Activated CD4-positive, alpha-beta T cell treated with anti-CD3 and anti-CD28 coated beads, Interleukin-2, amount 50 U/mL, for 16 hours (primary cell): ENCODE data around the gene HEATR3.

Experiments
- DNase-seq: peaks from one replicate; pipeline ENCODE4 v3.0.0-alpha.2; 2020

HEATR3 gene

DNA sequence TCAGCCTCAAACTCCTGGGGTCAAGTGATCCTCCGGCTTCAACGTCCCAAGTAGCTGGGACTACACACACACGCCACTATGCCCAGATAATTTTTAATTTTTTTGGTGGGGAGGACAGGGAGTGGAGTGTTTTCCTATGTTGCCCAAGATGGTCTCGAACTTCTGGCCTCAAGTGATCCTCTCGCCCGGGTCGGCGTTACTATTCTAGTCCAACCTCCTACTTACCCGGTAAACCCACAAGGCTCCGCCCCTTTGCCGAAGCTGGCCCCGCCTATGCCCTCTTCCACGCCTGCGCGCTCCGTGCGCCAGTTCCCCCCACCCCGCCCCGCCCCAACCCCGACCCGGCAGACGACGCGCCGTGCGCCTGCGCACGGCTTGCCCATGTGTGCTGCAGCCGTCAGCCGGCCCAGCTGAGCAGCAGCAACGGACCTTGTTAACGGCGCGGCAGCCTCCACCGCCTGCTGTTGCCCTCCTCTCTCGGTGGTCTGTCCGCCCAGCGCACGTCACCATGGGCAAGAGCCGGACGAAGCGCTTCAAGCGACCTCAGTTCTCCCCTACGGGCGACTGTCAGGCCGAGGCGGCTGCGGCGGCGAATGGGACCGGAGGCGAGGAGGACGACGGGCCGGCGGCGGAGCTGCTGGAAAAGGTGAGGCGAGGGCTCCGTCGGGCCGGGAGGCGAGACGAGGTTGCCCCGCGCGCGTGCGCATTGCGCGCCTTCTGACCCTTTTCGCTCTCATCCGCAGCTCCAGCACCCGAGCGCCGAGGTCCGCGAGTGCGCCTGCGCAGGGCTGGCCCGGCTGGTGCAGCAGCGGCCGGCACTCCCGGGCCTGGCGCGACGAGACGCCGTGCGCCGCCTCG lies at the start of gene HEATR3:
Gene HEATR3 (plus strand): TSS at position 347 of the 858 bp plus-strand sequence. CDS start 162 bp downstream, at position 509.
- DNase-seq = peak; percentile 97

DNA sequence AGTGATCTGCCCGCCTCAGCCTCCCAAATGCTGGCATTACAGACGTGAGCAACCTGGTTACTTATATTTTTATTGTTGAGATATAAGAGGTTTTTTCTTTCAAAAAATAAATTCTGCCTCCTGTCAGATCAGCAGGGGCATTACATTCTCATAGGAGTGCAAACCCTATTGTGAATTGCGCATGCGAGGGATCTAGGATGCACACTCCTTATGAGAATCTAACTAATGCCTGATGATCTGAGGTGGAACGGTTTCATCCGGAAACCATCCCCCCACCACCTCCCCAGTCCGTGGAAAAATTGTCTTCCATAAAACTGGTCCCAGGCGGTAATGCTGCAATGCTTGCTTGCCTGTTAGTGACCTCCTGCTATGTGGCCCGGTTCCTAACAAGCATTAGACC lies 48.2 kb upstream of the HEATR3 start:
- DNase-seq = no peak

GRCh38 chr16:50021544-50021943 lies 44.2 kb upstream of the HEATR3 start:
- no peak for DNase-seq

- no peak for DNase-seq
Observed at GRCh38 chr16:50023641-50024040, 42.1 kb upstream of the HEATR3 start.

DNA sequence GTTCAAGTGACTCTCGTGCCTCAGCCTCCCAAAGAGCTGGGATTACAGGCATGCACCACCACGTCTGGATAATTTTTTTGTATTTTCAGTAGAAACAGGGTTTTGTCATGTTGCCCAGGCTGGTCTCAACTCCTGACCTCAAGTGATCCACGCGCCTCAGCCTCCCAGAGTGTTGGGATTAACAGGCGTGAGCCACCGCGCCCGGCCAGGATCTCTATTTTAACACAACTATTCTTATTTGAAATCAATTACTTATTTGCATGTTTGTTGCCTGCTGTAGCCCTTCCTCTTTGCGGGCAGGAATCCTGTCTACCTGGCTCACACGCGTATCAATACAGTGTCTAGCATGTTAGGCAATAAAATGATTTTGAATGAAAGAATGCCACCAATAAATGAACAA lies 41.6 kb upstream of the HEATR3 start:
- DNase-seq = no peak

DNA sequence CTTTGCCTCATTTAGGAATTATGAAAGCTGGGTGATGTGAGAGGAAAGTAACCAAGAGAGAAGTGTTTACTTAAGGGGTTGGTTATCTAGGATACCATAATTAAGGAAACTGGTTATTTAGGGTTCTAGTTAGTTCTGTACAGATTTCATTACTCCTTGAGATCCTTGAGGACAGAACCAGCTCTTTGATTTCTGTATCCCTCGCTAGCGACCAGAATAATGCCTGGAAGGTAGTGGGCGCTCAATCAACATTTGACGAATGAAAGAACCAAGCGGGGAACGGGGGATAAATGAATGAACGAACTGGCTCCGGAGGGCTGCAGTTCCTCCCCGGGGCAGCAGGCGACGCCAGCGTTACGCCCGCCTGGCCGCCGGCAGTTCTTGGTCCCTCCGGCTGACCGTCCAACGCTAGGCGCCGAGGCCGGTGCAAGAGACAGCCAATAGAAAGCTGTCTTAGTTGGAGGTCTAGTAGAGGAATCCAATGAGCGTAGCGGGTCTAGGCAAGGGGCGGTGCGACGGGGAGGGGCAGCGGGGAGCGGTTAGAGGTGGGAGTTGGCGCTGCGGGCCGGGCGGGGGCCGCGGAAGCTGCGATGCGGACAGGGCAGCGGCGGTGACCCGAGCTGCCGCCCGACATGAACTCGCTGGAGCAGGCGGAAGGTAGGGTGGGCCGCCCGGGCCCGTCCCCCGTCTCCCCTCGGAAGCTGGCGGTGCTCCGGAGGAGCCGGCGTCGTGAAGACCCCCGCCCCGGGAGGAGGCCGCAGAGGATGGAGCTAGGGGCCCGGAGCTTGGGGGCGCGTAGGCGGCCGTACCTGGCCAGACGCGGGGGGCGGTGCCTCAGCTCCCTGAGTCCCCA lies 40.9 kb upstream of the HEATR3 start, which contains the start of gene CNEP1R1:
Gene CNEP1R1 (plus strand): TSS at position 542 of the 853 bp plus-strand sequence. CDS start 91 bp downstream, at position 633.
- DNase-seq = peak; percentile 98

- DNase-seq = peak; percentile 23
Observed at GRCh38 chr16:50025537-50025931, 40.2 kb upstream of the HEATR3 start.

DNA sequence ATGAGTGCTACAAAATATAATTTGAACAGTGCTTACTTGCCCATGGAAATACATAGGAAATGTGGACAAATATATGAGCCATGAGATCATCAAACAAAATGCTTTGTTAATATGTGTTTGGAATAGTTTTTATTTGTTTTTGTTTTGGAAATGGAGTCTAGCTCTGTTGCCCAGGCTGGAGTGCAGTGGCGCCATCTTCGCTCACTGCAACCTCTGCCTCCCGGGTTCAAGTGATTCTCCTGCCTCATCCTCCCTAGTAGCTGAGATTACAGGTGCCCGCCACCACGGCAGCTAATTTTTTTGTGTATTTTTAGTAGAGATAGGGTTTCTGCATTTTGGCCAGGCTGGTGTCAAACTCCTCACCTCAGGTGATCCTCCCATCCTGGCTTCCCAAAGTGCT lies 37.9 kb upstream of the HEATR3 start:
- no peak for DNase-seq

DNA sequence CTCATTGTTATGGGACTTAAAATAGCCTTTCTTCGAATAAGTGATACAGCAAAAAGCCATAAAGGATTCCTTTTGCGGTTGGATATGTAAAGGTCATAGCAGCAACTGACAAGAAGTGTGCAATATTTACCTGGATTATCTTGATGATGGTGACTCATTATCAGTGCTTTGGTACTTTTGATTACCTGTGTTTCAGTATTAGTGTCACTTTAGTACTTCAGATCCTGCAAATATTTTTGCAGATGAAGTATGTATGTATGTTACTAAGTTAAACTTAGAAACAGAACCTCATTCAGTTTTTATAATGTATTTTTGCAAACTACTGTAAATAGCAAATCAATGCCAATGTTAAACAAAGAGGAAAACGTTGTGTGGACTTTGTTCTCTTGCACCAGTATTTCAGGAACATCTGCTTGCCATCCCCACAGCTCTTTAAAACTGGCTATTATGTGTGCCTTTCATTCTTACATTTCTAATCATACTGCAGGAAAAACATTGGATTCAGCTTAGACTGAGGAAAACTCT lies 30.2 kb upstream of the HEATR3 start:
- DNase-seq = no peak

- no peak for DNase-seq
Observed at GRCh38 chr16:50036426-50036825, 29.3 kb upstream of the HEATR3 start.

GRCh38 chr16:50037662-50038220 lies 28.0 kb upstream of the HEATR3 start:
- DNase-seq = no peak

DNA sequence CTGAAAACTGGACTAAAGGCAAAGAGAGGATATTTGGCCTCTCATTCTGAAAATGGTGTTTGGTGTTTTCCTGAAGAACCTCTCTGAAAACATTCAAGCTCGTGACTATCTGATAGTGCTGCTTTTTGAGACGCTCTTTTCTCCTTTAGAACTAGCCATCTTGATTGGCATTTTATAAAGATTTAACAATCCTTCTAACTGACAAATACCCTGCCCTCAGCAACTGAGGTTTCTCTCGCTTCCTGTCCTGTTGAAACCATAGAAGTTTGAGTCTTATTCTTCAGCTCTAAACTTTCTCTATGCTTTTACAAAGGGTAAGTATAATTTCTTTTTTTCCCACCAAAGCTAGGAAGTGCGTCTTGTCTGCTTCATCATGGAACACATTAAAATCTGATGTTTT lies 27.5 kb upstream of the HEATR3 start:
- DNase-seq = no peak

DNA sequence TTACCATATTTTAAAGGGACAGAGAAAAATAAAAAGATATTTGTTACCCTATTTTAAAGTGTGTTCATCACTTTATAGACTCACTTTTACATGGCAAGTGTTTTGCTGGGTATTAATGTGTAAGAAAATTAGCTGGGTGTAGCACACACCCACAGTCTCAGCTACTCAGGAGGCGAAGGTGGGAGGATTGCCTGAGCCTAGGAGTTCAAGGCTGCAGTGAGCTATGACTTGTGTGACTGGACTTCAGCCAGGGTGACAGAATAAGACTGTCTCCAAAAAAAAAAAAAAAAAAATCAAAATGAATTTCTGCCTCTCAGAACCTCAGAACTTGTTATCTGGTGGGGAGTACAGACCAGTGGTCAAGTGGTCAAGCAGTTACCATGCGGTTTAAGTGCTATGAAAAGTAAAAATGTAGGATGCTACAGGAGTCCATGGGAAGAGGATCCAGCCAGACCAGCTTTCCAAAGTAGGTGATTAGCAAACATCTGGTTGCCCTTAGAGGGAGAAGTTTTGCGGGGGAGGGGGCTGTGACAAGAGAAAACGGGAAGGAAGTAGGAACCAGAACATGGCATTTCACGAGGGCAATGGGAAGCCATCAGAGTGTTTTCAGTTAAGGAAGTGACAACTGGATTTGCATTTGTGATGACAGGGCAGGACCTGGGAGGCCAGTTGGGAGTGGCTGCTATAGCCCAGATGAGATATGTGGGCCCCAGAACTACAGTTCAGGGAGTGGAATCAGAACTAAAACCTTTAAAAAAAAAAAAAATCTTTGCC lies 26.8 kb upstream of the HEATR3 start:
- no peak for DNase-seq

- DNase-seq = no peak
Observed at GRCh38 chr16:50040018-50040417, 25.8 kb upstream of the HEATR3 start.

DNA sequence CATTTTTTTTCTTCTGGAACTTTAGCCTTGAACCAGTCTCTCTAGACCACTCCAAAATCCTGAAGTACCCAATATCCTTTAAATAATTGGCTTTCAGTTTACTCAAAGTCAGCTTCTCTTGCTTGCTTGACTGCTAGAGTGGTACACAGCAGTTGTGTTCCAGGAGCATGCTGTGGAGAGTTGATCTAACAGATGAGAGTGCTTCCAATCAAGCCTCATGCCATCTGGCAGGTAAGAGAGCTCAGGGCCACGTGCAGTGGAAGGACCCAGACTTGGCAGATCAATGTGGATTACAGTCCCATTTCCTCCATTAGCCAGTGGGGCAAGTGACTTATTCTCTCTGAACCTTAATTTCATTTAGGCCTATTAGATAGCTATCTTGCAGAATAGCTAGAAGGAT lies 25.1 kb upstream of the HEATR3 start:
- no peak for DNase-seq

DNA sequence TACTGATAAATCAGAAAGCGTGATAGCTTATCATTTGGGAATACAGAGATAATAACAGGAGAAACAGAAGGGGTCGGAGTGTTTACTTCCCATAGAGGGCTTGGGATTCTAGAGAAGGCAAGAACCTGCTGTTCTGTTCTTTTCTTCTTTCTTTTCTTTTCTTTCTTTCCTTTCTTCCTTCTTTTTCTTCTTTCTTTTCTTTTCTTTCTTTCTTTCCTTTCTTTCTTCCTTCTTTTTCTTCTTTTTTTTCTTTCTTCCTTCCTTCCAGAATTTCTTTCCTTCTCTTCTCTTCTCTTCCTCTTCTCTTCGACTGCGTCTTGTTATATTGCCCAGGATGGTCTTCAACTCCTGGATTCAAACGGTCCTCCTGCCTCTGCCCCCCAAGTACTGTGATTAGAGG lies 22.4 kb upstream of the HEATR3 start:
- no peak for DNase-seq

DNA sequence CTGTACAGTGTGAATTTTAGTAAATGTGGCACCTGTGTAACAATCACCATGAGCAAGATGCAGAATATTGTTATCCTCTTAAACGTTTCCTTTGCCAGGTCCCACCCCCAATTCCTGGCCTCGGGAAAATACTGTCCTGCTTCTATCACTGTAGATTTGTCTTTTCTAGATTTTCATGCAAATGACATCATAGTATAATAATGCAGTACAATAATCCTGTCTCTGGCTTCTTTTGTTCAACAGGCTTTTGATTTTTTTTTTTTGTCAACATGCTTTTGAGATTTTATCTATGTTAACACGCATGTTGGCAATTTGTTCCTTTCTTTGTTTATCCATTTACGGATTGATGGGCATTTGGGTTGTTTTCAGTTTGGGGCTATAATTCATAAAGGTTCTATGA lies 20.4 kb upstream of the HEATR3 start:
- no peak for DNase-seq

DNA sequence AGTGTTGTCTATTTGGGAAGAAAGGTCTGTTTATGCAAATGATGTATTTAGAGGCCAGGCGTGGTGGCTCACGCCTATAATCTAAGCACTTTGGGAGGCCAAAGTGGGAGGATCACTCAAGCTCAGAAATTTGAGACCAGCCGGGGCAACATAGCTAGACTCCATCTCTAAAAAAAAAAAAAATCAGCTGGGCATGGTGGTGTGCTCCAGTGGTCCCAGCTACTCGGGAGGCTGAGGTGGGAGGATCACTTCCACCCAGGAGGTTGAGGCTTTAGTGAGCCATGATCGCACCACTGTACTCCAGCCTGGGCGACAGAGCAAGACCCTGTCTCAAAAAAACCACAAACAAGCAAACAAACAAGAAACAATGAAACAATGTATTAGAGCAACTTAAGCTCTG lies 18.9 kb upstream of the HEATR3 start:
- no peak for DNase-seq

GRCh38 chr16:50047864-50048263 lies 17.9 kb upstream of the HEATR3 start:
- no peak for DNase-seq

DNA sequence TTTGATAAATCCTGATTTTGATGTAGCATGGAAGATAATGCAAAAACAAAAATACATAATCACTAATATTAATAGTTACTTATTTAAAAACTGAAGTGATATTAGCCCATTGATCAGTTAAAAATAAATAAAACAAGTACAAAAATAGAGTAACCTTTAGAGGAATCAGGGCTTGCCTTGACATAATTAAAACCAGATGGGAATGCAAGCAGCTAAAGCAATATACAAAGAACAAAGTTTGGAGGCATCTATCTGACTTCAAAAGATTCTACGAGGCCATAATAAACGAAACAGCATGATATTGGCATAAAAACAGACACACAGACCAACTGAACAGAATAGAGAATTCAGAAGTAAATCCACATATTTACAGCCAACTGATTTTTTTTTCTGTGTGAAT lies 15.0 kb upstream of the HEATR3 start:
- no peak for DNase-seq

- no peak for DNase-seq
Observed at GRCh38 chr16:50056226-50056625, 9.5 kb upstream of the HEATR3 start.

GRCh38 chr16:50058091-50058771 lies 7.5 kb upstream of the HEATR3 start:
- no peak for DNase-seq
